ENCODE data around the gene FAXDC2.

FAXDC2 gene, protein sequence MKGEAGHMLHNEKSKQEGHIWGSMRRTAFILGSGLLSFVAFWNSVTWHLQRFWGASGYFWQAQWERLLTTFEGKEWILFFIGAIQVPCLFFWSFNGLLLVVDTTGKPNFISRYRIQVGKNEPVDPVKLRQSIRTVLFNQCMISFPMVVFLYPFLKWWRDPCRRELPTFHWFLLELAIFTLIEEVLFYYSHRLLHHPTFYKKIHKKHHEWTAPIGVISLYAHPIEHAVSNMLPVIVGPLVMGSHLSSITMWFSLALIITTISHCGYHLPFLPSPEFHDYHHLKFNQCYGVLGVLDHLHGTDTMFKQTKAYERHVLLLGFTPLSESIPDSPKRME

DNA sequence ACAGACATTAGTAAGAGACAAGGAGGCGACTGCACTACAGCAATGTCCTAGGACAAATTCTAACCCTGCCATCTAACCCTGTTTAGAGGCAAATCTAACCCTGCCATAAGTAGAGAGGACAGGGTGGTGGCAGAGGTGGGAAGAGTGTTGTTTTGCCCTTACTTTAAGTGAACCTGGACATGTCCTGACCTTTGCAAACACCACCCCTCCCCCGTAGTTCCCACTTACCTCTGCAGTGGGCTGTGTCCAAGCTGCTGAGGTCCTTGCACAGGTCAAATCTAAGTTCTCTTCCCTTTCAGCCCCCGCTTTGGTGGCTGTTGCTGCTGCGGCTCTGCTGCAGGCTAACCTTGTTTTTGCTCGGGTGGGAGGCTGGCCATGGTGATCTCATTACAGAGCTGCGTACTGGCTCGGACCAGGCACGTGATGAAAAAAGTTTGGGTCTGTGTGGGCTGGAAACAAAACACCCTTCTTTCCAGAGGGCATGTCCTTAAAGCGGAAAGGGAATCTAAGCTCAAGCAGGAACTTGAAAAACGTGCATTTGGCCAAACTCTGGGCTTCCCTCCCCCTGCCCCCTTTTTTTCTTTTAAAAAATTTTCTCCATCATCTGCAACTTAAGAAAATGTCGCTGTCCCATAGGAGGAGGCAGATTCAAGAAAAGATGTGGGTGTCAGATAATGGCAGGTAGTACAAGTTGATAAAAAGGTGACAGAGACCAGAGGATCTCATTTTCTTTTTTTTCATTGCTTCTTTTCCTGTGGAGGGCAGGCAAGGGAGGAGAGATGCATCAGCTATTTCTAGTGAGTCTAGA lies at the start of gene FAXDC2:
Gene FAXDC2, minus strand, starts transcription at position 349 of the 808 bp plus-strand sequence. CDS start 12,425 bp downstream, outside the sequence.
- no peak for DNase-seq

DNA sequence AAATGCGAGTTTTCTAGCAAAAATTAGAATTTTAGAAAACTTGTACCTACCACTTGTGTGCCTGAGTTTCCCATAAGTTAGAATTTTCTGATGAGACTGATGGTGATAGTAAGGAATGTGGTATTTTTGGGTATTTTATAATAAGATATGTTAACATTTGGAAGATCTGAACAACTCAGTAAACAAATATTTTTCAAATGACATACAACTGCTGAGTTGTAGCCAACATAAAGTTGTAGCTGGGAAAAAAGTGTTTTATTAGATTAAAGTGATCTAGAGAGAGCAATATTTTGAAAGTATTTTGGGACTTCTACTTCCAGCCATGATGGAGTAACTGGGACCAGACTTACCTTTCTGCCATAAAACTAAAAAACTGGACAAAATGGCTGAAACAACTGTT lies 49.7 kb upstream of the FAXDC2 start:
- no peak for DNase-seq

DNA sequence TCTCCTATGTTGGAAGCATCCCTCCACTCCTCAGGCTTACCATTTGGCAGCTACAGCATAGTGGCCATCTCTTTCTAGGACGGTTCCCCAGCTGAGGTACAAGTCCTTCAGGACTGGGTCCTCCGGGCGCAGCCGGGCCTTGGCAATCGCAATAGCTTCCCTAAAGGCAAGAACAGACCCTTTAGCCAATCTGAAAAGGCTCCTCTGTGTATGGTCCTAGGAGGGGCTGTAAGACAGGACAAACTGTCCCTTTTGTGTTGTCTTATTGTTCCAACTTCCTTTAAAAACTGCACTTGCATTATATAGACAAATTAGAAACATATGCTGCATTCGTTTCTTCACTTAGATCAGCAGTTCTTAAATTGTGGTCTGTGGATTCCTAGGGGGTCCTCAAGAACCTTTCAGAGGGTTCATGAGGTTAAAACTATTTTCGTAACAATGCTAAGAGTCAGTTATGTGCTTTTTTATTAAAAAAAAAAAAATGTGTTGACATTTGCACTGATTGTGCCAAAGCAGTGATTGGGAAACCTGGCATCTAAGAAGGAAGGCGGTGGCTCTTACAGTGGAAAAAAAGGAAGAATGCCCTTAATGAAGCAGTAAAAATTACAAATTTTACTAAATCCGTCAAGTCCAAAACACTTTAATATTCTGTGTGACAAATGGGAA lies 48.9 kb upstream of the FAXDC2 start:
- DNase-seq: no peak

DNA sequence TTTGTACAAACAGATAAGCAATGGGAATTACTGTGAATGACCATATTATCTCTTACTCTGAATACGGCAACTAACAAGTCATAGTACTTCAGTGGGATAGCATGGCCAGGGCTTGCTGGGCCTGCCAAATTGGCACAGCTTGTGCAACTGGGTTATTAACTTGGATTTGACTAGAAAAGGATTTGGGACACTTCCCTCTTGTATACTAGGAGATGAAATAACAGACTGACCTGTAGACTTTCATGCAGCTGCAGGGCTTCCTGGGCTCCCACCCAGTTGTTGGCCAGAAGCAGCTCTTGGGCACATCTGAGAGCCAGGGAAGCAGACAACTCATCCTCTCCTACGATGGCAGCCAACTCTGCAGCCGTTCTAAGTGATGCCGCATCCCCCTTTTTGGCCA lies 47.8 kb upstream of the FAXDC2 start:
- DNase-seq: no peak

DNA sequence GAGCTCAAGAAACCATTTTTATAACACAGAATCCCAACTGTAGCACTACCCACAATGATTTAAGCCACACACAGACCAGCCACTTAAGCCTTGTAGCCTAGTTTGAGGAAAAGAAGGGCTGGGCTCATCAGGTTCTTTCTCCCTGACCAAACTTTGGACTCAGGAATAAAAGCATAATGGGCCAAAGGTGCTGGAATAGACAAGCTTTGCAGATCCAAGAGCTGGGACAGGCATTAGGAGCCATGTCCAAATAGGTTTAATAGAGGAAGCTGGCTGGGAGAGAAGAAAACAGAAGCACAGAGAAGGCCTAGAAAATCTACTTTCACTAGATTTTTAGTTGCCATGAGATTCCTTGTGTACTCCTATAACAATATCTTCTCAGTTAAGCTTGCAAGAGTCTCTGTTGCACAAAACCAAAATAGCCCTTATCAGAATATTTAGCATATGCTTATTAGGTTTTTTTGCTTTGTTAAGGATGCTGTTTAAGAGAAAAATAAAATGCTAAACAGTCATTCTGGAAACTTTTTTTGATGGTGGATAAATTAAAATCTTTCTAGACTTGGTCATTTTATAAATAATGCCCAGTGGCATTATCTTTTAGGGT lies 46.3 kb upstream of the FAXDC2 start:
- DNase-seq: no peak

DNA sequence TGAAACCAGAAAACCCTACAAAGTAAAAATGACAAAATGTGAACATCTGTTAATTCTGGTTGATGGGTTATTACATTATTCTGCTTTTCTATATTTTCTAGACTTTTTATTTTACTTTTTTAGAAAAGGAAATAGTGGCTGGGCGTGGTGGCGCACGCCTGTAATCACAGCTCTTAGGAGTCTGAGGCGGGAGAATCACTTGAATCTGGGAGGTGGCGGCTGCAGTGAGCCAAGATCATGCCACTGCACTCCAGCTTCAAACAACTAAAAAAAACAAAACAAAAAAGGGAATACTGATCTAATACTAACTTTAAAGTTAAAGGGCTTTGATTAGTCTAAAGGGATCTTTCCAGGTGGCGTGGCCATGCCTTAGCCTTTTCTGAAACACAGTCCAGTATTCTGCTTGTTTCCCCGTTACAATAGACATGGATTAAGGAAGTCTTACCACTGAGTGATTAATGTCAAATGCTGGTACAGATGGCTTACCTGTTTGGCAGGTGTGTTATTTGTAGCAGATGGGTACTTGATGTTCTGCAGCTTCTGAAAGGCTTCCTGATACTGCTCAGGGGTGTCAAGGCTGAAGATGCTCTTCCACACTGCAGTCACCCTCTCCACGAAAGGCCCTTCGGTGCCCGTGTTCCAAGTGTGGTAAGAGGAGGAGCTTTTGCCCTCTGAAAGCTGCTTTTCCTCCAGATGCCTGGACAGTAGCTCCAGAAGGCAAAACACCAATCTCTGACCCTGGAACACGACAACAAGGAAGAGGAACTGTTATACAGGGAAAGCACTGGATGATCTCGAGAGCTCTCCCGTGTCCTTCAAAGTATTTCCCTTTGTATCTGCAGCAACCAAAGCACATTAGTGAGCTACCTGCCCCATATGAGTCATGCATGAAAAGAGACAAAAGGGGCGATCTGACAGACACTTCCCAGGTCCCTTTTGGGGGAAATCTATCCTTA lies 45.5 kb upstream of the FAXDC2 start:
- no peak for DNase-seq

DNA sequence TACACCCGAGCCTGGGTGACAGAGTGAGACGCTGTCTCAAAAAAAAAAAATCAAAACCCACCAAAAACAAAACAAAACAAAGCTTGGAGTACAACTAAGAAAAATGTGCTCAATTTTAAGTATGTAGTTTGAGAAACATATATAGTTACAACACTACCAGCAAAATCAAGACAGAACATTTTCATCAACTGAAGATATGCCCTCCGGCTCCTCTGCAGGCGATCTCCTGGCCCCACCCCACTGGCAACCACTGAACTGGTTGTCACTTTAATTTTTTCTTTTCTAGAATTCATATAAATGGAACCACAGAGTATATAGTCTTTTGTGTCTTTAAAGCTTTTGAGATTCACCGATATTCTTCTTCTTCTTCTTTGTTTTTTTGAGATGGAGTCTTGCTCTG lies 43.0 kb upstream of the FAXDC2 start:
- DNase-seq: no peak

DNA sequence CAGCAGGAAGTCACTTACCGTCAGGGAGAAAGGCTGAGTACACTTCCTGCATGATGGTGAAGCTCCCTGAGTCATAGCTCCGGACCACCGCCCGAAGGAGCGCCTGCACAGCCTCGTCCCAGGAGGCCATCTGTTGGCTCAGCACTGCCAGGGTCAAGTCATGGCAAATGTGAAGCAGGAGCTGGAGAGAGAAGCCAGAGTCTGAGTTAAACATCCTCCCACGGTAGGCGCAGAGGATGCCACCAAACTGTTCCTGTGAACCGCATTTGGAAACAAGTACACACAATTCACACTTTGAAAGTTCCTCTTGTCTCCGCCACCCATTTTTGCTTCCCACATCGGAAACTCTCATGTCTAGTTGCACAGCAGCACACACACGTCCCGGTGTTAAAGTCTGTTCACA lies 42.0 kb upstream of the FAXDC2 start:
- DNase-seq: no peak

DNA sequence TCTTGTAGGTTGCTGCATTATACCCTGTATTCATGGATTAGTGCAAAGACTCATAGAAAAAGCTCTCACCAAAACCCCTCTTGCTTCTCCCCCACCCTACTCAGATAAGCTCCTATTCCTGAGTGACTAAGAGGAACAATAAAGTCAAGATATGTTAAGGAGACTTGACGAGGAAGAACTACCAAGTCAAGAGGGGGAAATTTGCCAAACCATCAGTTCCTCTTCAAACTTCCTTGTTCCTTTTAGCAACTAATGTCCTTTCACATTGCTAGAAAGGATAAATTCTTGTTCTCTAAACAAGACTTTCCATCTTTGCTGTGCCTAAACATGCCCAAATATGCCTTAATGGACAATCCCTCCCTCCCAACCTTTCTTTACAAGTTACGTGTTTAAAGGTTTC lies 35.0 kb upstream of the FAXDC2 start:
- no peak for DNase-seq

DNA sequence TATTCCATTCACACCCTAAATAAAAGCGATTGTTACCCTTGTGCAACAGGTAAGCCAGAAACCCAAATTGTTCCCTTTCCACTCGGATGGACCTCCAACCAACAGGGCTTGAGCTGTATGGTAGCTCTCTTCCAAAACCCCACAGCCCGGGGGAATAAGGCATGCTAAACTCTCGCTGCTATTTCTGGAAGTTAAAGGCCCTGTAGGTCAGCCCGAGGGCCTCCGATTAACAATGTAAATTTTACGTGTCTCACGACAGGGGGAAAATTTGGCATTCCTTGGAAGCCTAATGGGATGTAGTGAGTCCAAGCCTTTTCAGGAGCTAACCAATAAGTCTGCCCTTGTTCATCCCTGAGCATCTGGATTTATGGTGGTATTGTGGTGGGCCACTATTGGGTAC lies 34.0 kb upstream of the FAXDC2 start:
- DNase-seq: no peak

DNA sequence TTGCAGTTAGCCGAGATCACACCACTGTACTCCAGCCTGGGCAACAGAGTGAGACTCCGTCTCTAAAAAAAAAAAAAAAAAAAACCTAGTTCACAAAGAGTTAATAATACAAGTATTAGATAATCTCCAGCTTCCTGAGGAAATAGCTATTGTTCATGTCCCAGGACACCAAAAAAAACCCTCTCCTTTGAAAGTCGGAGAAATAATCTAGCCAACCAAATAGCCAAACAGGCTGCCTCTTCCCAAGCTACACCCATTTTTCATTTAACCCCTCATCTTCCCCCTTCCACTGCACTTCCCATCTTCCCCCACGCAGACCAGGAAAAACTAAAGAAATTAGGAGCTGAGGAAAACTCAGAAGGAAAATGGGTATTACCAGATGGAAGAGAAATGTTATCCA lies 31.6 kb upstream of the FAXDC2 start:
- DNase-seq: no peak

DNA sequence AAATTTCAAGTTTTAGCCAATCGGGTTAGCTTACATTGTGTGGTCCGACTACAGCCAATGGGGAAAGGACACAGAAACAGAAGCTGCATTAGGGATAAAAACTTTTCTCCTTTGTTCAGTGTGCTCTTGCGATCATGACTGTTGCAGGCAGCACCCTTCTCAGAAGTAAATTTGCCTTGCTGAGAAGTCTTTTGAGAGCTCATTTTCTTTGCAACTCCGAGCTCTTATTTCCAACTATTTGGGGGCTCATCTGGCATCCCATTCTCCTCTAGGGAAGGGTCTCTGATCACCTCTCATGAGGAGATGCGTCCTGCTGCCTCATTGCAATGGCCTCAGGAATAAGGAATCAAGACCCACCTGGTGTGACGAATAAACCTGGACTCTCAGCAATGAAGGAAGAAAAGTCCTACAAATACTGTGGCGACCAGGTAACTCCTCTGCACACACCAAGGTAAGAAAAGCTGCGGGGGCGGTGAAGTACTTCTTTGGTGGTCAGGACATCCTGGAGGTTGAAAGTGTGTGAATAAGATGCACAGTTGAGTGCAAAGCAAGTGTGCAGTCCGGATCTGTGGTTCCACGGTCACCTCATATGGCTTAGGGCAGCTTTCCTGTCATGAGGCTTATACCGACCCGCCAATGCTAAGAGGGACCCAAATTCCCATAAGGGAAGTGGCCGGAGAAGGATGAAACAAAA lies 28.4 kb upstream of the FAXDC2 start:
- no peak for DNase-seq

DNA sequence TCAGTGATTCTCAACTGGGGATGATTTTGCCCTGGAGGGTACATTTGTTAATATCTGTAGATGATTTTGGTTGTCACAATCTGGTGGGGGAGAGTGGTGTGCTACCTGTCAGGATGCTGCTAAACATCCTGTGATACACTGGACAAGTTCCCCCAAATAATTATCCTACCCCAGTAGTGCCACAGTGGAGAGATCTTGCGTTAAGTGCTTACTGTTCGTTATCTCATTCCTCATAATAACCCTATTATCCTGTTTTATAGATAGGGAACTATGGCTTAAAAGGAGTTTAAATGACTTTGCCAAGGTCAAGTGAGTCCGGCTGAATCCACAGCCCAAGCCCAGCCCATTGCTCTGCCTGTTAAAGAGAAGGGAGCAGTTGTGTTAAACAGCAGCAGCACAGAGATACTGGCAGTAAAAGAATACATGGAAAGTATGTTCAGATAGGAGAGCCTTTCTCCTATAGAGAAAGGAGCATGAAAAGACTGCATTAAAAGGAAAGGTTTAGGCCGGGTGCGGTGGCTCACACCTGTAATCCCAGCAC lies 23.5 kb upstream of the FAXDC2 start:
- no peak for DNase-seq

DNA sequence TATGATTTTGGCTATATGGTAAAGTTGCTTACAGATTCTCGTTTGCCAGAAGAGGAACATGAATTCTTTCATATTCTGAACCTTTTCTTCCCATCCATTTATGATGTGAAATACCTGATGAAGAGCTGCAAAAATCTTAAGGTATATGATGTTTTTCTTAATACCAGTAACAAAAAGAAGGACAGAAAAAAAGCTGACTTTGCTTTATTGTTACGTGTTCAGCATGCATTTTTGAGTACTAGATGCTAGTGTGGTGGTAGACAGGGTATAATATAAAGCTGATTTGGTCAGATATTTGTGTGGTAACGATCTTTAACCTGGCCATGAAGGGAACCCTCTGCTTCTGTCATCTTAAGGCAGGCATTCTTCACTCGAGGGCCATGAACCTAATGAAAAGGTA lies 21.3 kb upstream of the FAXDC2 start:
- no peak for DNase-seq

DNA sequence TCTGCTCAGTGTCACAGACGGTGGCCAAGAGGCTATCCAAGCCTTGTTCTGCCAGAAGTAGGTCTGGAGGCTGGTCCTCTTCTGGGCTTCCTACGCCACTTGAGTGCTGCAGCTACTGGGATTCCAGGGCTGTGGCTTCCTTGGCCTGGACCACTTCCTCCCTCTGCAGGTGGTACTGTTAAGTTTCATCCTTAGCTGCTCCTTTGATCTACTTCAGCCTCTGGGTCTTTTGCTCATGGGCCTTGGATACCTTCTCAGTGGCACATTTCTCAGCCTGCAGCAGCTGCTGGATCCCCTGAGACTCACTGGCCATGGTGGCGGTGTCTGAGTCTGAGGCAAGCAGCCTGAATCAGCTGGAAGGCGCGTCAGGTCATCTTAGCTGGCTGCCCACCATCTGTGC lies 18.3 kb upstream of the FAXDC2 start:
- peak in 1 of 2 experiments; percentile 28 for DNase-seq

DNA sequence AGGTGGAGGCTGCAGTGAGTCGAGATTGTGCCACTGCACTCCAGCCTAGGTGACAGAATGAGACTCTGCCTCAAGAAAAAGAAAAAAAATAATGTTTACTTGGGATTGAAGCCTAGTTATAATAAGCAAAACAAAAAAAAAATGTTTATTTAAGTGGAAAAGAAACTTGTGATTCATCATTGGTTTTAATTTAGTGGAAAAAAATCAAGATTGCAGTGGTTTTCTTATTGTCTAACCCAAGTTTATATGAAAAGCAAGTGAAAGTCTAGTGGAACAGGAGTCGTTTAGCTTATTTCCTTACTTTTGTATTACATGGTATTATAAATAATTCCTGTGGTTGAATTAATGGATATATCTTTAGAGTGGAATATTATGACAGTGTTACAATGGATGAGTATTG lies 16.4 kb upstream of the FAXDC2 start:
- no peak for DNase-seq

DNA sequence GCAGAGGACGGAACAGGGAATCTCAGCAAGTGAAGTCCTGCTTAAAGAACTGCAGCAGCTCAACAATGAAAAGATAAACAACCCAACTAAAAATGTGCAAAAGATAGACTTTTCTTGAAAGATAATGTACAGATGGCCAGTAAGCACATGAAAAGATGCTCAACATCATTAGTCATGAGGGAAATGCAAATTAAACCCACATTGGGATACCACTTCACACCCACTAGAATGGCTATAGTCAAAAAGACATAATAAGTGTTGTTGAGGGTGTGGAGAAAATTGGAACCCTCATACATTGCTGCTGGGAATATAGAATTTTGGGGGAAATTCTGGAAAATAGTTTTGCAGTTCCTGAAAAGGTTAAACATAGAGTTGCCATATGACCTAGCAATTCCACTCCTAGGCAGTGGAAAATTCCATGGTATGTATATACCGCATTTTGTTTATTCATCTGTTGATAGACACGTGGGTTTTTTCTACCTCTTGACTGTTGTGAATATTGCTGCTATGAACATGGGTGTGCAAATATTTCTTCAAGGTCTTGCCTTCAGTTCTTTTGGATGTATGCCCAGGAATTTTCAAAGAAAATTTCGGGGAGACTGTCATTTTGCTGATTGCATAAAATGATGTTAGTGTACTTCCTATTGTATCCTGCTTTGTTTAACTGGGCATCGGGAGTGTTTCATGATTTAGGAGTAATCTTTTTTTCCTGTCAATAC lies 15.2 kb upstream of the FAXDC2 start:
- no peak for DNase-seq

DNA sequence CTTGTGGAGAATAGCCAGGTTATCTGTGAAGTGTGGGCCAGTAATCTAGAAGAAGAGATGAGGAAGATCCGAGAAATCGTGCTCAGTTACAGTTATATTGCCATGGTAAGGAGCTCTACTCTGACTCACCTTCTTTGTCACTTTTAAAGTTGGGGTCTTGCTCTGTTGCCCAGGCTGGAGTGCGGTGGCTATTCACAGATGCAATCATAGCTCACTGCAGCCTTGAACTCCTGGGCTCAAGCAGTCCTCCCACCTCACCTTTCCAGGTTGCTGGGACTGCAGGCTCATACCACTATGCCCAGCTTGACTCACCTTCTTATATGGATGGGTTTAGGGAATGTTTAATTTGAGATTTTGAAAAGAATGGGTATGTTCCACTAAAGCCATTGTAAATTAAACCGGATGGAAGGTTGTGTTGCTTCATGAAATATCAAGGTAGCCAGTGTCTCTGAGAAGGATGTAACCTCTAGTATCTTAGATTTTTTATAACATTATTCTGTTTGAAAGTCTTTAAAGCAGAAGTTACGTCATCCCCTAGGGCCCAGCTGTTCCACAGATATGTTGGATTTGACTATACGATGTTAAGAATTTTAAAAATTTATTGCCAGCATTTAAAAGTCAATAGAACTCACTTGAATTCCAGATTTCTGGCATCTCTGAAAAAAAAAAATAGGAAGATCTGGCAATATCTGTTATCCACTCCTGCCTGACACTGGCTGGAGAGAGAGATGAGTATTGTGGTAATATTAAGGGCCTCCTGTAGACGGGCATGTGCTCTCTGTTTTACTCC lies 13.1 kb upstream of the FAXDC2 start:
- DNase-seq: no peak

DNA sequence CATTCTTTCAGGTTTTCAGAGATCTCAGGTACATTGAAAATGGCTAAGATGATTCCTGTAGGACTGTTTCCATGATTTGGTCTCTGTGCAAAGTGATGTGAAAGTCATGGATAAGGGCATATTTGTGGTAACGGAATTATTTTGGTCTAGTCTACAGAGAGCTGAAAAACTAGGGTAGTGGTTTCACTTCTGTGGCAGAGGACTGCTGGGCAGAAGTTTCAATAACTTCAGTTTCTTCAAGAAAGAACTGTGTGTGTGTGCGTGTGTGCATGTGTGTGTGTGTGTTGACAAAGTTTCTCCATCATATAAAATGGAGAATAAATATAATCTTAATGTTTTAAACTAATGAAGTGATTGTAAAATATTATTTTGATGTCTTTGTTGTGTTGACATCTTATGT lies 12.4 kb upstream of the FAXDC2 start:
- DNase-seq: no peak

DNA sequence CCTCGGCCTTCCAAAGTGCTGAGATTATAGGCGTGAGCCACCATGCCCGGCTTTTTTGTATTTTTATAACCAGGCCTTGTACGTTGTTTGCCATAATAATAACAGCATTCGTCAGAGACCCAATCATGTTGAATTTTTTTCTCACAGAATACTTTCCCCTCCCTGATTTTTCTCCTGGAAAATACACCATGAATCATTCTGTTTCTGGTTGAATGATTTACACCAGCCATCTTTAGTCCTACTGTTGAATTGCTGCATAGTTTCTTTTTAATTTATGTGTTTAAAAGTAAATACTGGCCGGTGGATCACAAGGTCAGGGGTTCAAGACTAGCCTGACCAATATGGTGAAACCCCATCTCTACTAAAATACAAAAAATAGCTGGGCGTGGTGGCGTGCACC lies 11.5 kb upstream of the FAXDC2 start:
- no peak for DNase-seq
